Ishikawa (cell line): Measurements from ENCODE around the gene ADAP1.

Experiments used
- CEBPB ChIP-seq: IDR thresholded peaks from 2 replicates; pipeline ENCODE4 v1.6.1; 2012
- CREB1 ChIP-seq: IDR thresholded peaks from 2 replicates; pipeline ENCODE4 v1.6.1; 2012; ENCODE audit warnings: low read depth
- EGR1 ChIP-seq: IDR thresholded peaks from 2 replicates; pipeline ENCODE4 v1.6.1; 2012
- EP300 ChIP-seq: IDR thresholded peaks from 2 replicates; pipeline ENCODE4 v1.6.1; 2012; ENCODE audit warnings: borderline replicate concordance
- FOXM1 ChIP-seq: IDR thresholded peaks from 2 replicates; pipeline ENCODE4 v1.6.1; 2012; ENCODE audit warnings: low read depth, borderline replicate concordance
- NFIC ChIP-seq: IDR thresholded peaks from 2 replicates; pipeline ENCODE4 v1.6.1; 2012
- RAD21 ChIP-seq: IDR thresholded peaks from 2 replicates; pipeline ENCODE4 v1.6.1; 2012; ENCODE audit warnings: low read depth
- TAF1 ChIP-seq: IDR thresholded peaks from 2 replicates; pipeline ENCODE4 v1.6.1; 2012; ENCODE audit warnings: low read depth, mild to moderate bottlenecking
- TCF12 ChIP-seq: IDR thresholded peaks from 2 replicates; pipeline ENCODE4 v1.6.1; 2012; ENCODE audit warnings: low read depth
- TEAD4 ChIP-seq: IDR thresholded peaks from 2 replicates; pipeline ENCODE4 v1.6.1; 2012
- YY1 ChIP-seq: IDR thresholded peaks from 2 replicates; pipeline ENCODE4 v1.6.1; 2012; ENCODE audit warnings: low read depth
- ZBTB7A ChIP-seq: IDR thresholded peaks from 2 replicates; pipeline ENCODE4 v1.6.1; 2012; ENCODE audit warnings: low read depth
- TF ChIP-seq, protein P1 (sequence below): IDR thresholded peaks from 2 replicates; pipeline ENCODE4 v1.6.1; 2012
- TF ChIP-seq, protein P2 (sequence below): IDR thresholded peaks from 2 replicates; pipeline ENCODE4 v1.6.1; 2012; ENCODE audit warnings: low read depth, mild to moderate bottlenecking
- TF ChIP-seq, protein P3 (sequence below): IDR thresholded peaks from 2 replicates; pipeline ENCODE4 v1.6.1; 2012

Gene ADAP1

DNA sequence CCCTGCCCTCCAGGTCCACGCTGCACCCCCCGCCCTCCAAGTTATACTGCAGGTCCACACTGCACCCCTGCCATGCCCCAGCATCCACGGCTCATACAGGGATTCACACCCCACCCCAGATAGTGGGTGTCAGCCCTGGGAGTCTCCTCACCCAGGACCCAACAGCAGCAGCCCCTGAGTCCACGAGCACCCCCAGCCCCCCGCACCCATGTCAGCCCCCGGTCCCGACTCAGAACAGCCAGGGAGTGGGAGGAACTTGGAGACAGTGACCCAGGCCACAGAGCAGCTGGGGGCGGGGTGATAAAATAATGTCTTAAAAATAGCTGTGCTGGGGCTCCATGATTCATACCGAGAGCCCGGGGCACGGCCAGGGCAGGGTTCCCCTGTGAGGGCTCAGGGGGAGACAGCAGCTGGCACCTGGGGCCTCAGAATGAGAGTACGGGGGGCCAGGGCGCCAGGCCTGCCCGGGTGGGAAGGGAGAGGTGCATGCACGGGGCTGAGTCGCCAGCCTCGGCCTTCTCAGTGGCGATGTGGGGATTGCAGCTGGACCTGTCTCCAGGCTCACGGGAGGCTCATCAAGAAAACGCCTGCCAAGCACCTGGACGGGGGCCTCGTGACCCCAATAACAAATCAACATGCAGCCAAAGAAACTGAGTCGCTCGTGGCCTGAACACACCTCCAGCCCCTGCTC lies 29.8 kb downstream of the ADAP1 start:
- no peak for TF ChIP-seq EGR1
- no peak for TF ChIP-seq NFIC
- TF ChIP-seq, protein P1, sequence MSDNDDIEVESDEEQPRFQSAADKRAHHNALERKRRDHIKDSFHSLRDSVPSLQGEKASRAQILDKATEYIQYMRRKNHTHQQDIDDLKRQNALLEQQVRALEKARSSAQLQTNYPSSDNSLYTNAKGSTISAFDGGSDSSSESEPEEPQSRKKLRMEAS, result no peak
- TF ChIP-seq, protein P2, sequence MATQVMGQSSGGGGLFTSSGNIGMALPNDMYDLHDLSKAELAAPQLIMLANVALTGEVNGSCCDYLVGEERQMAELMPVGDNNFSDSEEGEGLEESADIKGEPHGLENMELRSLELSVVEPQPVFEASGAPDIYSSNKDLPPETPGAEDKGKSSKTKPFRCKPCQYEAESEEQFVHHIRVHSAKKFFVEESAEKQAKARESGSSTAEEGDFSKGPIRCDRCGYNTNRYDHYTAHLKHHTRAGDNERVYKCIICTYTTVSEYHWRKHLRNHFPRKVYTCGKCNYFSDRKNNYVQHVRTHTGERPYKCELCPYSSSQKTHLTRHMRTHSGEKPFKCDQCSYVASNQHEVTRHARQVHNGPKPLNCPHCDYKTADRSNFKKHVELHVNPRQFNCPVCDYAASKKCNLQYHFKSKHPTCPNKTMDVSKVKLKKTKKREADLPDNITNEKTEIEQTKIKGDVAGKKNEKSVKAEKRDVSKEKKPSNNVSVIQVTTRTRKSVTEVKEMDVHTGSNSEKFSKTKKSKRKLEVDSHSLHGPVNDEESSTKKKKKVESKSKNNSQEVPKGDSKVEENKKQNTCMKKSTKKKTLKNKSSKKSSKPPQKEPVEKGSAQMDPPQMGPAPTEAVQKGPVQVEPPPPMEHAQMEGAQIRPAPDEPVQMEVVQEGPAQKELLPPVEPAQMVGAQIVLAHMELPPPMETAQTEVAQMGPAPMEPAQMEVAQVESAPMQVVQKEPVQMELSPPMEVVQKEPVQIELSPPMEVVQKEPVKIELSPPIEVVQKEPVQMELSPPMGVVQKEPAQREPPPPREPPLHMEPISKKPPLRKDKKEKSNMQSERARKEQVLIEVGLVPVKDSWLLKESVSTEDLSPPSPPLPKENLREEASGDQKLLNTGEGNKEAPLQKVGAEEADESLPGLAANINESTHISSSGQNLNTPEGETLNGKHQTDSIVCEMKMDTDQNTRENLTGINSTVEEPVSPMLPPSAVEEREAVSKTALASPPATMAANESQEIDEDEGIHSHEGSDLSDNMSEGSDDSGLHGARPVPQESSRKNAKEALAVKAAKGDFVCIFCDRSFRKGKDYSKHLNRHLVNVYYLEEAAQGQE, result no peak
- TF ChIP-seq EP300, result no peak
- no peak for TF ChIP-seq CEBPB
- TF ChIP-seq CREB1, result no peak
- TF ChIP-seq RAD21, result no peak
- TF ChIP-seq, protein P3, sequence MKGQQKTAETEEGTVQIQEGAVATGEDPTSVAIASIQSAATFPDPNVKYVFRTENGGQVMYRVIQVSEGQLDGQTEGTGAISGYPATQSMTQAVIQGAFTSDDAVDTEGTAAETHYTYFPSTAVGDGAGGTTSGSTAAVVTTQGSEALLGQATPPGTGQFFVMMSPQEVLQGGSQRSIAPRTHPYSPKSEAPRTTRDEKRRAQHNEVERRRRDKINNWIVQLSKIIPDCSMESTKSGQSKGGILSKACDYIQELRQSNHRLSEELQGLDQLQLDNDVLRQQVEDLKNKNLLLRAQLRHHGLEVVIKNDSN, result no peak
- TF ChIP-seq YY1, result no peak
- TF ChIP-seq TEAD4, result no peak
- TF ChIP-seq TCF12, result no peak
- no peak for TF ChIP-seq TAF1
- no peak for TF ChIP-seq FOXM1

DNA sequence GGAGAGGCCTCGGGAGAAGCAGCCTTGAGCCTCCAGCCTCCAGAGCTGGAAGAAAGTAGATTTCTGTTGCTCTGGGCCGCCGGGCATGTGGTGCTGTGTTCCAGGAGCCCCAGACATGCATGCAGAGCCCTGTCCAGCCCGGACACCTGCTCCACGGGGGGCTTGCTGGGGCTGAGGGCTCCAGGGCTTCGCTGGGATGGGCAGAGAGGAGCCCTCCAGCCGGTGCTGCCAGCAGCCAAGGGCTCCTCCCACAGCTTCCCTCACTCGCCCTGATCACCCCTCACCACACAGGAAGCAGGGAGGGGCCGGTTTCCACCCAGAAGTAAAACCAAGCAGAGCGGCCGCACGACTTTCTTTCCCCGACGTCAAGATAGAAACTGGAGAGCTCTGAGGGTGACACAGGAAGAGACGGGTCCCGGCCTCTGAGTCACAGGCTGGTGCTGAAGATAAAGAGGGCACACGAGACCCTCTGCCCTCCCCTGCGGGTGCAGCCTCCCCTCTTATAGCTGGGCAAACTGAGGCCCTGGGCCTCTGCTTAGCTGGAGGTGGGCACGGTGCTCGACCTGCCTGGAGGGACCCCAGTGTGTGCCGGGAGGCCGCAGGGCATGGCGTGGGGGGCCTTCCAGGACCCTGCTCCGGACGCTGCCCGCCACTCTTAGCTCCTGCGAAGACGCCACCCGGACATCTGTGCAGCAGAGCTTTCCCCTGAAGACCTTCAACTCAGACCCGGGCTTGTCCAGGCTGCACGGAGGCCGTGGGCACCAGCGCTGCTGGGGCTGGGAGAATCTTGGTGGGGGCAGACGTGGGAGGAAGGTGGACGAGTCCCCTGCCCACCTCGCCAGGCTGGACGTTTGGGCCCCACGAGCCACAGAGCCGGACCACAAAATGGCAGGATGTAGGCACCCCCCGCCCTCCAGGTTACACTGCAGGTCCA lies 31.1 kb downstream of the ADAP1 start:
- TF ChIP-seq TCF12 (no peak), TAF1 (no peak), EP300 (no peak), ZBTB7A (peak; percentile 44; the same call in 1 of the 2 replicates)

DNA sequence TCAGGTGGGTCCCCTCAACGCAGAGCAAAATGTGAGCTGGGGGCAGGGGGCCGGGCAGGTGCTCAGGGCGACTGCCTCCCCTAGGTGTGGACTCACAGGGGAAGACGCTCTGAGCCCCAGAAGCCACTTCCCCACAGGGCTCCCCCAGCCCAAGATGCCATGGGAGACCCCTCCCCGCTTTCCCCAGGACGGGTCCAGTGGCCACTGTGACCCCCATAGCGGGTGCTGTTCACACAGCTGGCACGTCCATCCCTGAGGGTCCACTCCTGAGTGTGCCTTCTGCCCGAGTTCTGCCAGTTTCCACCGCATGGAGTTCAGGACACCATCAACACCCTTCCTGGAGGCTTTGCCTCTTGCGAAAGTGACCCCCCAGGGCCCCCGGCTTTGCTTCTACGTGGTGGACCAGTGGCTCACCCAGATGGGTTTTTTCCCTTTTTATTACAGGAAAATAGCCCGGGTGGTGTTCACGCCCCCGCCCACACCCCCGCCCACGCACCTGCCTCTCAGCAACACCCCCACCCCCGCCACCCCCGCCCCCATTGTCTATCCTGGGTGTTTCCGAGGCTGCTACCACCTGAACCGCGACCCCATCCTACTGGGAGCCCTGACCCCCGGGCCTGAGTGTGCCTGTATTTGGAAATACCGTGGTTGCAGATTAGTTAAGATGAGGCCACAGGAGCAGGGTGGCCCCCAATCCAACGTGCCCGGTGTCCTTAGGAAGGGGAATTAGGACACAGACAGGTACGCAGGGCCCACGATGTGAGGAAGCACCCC lies 32.0 kb downstream of the ADAP1 start:
- TF ChIP-seq EGR1 (no peak), ZBTB7A (peak; percentile 15; the same call in 1 of the 2 replicates)

DNA sequence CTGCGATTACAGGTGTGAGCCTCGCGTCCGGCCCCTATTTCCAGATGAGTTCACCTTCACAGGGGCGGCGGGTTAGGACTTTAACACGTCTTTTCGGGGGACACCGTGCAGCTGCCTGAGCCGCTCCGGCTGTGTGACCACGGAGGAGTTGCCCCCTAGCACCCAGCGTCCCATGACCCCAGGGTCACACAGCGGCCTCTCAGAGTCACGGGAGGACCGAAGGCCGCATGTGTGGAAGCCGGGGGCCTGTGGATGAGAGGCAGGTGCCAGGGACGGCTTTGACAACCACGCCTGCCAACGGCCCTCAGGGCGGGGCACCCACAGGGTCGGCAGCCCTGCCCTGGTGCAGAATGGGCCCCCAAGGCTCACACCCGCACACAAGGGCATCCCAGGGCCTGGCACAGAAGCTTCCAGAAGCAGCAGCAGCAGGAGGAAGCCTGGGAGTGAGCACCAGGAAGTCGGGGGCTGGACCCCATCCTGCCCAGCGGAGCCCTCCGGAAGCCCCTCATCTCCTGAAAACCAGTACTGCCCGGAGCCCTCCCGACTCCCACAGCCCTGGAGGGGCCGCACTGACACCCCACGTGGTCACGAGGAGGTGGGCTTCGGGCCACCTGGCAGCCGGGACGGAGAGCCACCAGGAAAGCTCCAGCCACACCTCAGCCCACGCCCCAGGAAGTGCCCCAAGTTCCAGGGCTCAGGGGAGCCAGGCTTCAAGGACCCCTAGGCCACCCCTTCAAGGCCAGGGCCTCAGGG lies 32.7 kb downstream of the ADAP1 start:
- TF ChIP-seq YY1 (no peak), ZBTB7A (peak; percentile 52; the same call in 1 of the 2 replicates)

DNA sequence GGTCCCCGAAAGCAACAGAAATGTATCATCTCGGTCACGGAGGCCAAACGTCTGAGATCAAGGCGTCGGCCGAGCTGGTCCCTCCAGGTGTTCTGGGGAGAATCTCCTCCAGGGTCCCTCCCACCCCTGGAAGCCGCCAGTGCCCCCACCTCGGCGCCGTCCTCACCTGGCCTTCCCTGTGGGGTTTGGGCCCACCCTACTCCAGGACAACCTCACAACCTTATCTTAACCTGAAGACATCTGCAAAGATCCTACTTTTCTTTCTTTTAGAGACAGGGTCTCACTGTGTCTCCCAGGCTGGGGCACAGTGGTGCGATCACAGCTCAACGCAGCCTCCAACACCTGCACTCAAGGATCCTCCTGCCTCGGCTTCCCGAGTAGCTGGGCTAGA lies 33.4 kb downstream of the ADAP1 start:
- TF ChIP-seq CREB1 (no peak), FOXM1 (no peak), EGR1 (no peak), NFIC (no peak), EP300 (no peak), RAD21 (no peak)
- TF ChIP-seq, protein P1, result no peak
- TF ChIP-seq, protein P2, result no peak
